Fibroblast of pulmonary artery (primary cell): ENCODE measurements around the gene ZKSCAN1.

Source experiments
- DNase-seq: peaks from one replicate; pipeline ENCODE4 v3.0.0-alpha.2; 2010; ENCODE audit warnings: low read depth
- H3K4me3 ChIP-seq: replicated peaks from 2 replicates; pipeline ENCODE4 v1.5.1; 2011; ENCODE audit warnings: low read depth, mild to moderate bottlenecking, control low read depth, low read length, moderate library complexity
- TF ChIP-seq, protein P1 (sequence below): IDR thresholded peaks from 2 replicates; pipeline ENCODE4 v1.5.1; 2011; ENCODE audit warnings: mild to moderate bottlenecking, control low read depth, low read length, inconsistent platforms; ENCODE audit errors: missing control alignments

ZKSCAN1 gene

DNA sequence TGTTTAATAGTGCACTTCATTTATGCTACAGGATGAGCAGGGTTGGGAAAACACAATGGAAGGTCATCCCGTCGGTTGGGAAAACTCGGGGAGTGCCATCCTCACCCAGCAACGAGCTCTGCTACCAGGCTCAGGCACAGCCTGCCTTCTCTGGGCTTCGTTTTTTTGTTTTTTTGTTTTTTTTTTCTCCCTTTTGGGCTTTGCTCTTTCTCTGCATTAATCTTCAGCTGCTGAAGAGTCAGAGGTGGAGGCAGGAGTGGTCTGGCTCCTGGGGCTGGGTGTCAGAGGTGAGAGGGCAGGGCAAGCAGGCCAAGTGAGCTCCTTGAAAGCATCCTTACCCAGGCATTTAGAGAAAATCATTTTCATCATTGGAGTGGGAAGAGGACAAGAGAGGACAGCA lies 54.6 kb downstream of the ZKSCAN1 start:
- no peak for DNase-seq
- TF ChIP-seq, protein P1, sequence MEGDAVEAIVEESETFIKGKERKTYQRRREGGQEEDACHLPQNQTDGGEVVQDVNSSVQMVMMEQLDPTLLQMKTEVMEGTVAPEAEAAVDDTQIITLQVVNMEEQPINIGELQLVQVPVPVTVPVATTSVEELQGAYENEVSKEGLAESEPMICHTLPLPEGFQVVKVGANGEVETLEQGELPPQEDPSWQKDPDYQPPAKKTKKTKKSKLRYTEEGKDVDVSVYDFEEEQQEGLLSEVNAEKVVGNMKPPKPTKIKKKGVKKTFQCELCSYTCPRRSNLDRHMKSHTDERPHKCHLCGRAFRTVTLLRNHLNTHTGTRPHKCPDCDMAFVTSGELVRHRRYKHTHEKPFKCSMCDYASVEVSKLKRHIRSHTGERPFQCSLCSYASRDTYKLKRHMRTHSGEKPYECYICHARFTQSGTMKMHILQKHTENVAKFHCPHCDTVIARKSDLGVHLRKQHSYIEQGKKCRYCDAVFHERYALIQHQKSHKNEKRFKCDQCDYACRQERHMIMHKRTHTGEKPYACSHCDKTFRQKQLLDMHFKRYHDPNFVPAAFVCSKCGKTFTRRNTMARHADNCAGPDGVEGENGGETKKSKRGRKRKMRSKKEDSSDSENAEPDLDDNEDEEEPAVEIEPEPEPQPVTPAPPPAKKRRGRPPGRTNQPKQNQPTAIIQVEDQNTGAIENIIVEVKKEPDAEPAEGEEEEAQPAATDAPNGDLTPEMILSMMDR = no peak
- no peak overlapping the region for H3K4me3 ChIP-seq

DNA sequence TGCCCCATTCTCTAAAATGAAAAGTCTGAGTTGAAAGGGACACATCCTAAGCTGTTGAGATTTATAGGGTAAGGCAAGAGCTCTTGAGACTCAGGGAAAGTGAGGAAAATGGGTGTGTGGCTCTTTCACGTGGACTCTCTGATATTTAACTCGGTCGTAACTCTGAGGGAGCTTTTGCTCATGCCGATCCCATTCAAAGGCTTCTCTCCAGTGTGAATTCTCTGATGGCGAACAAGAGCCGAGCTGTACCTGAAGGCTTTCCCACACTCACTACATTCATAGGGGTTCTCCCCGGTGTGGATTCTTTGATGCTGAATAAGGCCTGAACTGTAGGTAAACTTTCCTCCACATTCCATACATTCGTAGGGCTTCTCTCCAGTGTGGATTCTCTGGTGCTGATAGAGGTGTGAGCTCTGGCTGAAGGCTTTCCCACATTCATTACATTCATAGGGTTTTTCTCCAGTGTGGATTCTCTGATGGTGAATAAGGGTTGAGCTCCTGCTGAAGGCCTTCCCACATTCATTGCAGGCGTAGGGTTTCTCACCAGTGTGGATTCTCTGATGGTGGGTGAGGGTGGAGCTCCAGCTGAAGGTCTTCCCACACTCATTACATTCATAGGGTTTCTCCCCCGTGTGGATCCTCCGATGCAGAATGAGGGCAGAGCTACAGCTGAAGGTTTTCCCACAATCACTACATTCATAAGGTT lies 55.8 kb downstream of the ZKSCAN1 start:
- H3K4me3 ChIP-seq = no peak overlapping the region
- no peak for DNase-seq
- TF ChIP-seq, protein P1 = no peak

DNA sequence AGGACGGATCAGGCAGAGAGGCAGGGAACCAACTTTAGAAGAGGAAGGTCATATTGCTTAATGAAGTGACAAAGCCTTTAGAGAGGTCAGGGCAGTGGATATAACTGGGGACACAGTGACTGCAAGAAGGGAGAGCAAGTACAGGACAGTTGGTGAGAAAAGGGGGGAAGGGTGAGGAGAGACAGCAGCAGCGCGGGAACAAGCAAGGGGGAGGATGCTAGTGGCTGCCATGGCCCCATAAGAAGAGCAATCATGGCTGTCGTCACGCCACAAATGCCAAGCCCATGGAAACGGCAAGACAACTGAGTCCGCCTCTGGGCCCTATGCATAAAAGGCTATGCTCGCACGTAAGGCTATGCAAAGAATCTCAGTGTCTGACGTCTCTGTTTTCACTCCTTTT lies 57.1 kb downstream of the ZKSCAN1 start:
- TF ChIP-seq, protein P1 = no peak
- no peak for DNase-seq
- H3K4me3 ChIP-seq = no peak overlapping the region

DNA sequence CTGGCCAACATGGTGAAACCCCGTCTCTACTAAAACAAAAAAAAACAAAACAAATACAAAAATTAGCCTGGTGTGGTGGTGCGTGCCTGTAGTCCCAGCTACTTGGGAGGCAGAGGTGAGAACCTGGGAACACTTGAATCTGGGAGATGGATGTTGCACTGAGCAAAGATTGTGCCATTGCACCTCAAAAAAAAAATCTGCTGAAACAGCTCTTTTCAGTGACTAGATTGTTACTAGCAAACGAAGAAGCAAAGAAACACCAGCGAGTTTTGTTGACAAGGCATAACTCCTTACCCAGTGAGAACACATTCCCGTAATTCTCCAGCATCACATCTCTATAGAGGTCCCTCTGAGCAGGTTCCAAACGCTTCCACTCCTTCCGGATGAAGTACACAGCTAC lies 59.4 kb downstream of the ZKSCAN1 start:
- TF ChIP-seq, protein P1 = no peak
- DNase-seq = no peak
- H3K4me3 ChIP-seq = no peak overlapping the region

DNA sequence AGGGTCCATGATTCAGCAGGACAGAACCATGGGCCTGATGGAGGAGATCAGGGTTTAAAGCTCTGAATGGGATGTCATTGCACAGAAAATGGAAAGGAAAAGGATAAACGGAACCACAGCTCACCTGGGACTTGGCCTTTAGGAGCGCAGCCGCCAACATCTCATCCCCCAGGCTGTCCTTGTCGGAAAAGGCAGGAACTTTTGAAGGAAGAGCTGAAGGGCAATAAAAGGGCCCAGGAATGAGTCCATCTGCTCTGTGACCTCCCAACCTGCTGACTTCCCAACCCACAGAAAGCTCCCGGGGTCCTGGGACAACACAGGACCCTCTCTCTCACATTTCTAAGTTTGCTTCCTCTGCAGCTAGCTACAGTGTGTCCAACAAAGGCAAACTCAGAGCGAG lies 60.0 kb downstream of the ZKSCAN1 start:
- TF ChIP-seq, protein P1 = no peak
- no peak overlapping the region for H3K4me3 ChIP-seq
- DNase-seq = no peak

DNA sequence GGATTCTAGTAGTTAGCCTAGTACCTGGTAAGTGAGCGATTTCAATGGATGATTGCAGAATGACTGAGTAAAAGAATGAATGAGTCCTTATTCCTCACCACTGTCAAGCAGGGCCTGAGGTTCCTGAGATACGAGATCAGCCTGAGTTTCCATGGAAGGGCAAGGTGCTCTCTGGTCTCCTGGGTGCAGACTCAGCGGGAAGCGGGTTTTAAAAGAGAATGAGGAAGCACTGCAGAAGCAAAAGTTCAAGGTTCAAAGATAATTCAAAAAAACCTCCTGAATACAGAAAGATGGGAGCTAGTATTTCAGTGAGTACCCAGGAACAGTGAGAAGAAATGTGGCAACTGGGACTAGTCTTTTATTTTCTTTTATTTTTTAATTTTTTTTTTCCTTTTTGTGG lies 61.8 kb downstream of the ZKSCAN1 start:
- H3K4me3 ChIP-seq = no peak overlapping the region
- no peak for DNase-seq
- TF ChIP-seq, protein P1 = no peak

DNA sequence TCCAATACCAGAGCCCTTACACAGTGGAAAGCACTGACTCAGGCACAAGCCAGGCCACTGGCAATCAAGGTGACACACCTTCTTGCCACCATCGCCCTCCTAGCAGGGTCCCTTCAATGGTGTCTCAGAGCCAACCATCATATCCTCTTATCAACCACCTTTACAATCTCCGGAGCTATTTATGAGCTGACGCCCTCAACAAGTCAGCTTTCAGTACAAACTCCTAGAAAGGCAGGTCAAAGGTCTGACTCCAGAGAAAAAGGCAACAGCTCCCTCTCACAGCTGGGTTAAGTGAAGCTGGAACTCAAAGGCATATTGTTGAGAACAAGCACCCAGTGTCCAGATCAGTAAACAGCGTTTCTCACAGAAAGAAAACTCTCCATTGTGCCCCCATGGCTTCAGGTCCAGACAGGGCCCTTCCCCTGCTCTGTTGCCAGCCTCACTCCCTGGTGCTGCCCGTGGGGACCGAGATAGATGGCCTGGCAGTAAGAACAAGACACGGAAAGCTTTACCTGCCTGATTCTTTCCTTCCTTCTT lies 63.7 kb downstream of the ZKSCAN1 start:
- no peak for DNase-seq
- no peak overlapping the region for H3K4me3 ChIP-seq
- TF ChIP-seq, protein P1 = no peak
